ENCODE data around the gene SOBP. TPM values are rescaled to one million over a fixed set of nuclear protein-coding genes. Genes with fewer than 3 reads are reported as not detected.
"Not testable (repeated sequence)": the region's sequence is repeated elsewhere in the genome, so short reads cannot be mapped to it uniquely, and the experiment has no call there.

The SOBP gene
- total RNA-seq, 1 donor from 2014 or later = 5.4 TPM

GRCh38 chr6:107459283-107460082 lies 30.4 kb upstream of the SOBP start, which contains the start of gene PDSS2:
TSS of gene PDSS2 (minus strand) at chr6:107459564. CDS start at chr6:107459285, 279 bp downstream.
- peak within 1 kb of the TSS; percentile 82 to 92 for H3K4me3 ChIP-seq
- TF ChIP-seq, protein P1, sequence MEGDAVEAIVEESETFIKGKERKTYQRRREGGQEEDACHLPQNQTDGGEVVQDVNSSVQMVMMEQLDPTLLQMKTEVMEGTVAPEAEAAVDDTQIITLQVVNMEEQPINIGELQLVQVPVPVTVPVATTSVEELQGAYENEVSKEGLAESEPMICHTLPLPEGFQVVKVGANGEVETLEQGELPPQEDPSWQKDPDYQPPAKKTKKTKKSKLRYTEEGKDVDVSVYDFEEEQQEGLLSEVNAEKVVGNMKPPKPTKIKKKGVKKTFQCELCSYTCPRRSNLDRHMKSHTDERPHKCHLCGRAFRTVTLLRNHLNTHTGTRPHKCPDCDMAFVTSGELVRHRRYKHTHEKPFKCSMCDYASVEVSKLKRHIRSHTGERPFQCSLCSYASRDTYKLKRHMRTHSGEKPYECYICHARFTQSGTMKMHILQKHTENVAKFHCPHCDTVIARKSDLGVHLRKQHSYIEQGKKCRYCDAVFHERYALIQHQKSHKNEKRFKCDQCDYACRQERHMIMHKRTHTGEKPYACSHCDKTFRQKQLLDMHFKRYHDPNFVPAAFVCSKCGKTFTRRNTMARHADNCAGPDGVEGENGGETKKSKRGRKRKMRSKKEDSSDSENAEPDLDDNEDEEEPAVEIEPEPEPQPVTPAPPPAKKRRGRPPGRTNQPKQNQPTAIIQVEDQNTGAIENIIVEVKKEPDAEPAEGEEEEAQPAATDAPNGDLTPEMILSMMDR (IDR thresholded peaks at IDR 0.05) = peak in 2 of 3 experiments; percentile 39 to 53
- intact Hi-C loops (cut with DNase I) = loop anchor here (1.0 to 10.0 kb wide), 2 partner anchors 30 to 495 kb away; partner anchors contain the start of gene SEC63
- H3K27me3 ChIP-seq = no peaks in the 10 kb centered on the region
- no peaks in the 10 kb centered on the region for H3K9me3 ChIP-seq
- peak within 1 kb of the TSS; percentile 80 to 91 for H3K27ac ChIP-seq
- H3K4me1 ChIP-seq = peaks cover 3 to 5% of the 10 kb centered on the region in 2 donors
- no peaks in the 10 kb centered on the region for H3K36me3 ChIP-seq
- peak; percentile 98 to 99 for DNase-seq (ENCODE audit: low spot score in 2 of 2)

- TF ChIP-seq, protein P1 (IDR thresholded peaks at IDR 0.05) = no peak
- intact Hi-C loops (cut with DNase I) = loop anchor here (10.0 kb wide), 1 partner anchor 495 kb away; the partner anchor contains the start of gene SEC63
- Histone ChIP-seq H3K27ac (peak overlapping the region; percentile 80 to 91), H3K36me3 (no peaks in the 10 kb centered on the region), H3K27me3 (no peaks in the 10 kb centered on the region), H3K4me1 (peaks cover 3 to 5% of the 10 kb centered on the region in 2 donors), H3K4me3 (peak overlapping the region; percentile 82 to 92), H3K9me3 (no peaks in the 10 kb centered on the region)
- no peak for DNase-seq (ENCODE audit: low spot score in 2 of 2)
Observed at GRCh38 chr6:107460083-107460631, 29.8 kb upstream of the SOBP start.

DNA sequence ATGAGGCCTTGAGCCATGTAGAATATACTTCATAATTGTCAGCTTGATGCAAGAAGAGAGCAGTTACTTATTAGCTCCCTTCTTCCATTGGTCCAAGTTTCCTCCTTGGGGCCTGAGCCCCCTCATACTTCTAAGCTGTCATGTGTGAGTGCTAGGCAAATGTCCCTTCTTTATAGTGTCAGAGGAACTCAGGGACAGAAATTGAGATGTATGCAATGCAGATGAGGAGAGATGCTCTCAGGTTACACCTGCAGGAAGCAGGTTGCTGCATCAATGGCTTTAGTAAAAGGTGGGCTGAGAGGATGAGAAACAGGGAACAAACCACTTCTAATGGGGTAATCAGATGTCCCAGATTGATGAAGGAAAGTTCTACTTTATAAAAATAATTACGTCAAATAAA lies 23.9 kb upstream of the SOBP start:
- no peaks in the 10 kb centered on the region for H3K9me3 ChIP-seq
- H3K27ac ChIP-seq = no peak overlapping the region
- intact Hi-C loops (cut with DNase I) = loop anchor here (10.0 kb wide), 1 partner anchor 489 kb away; the partner anchor contains the start of gene SEC63
- no peak for DNase-seq (ENCODE audit: low spot score in 2 of 2)
- TF ChIP-seq, protein P1 (IDR thresholded peaks at IDR 0.05) = no peak
- no peaks in the 10 kb centered on the region for H3K4me1 ChIP-seq
- H3K27me3 ChIP-seq = no peaks in the 10 kb centered on the region
- no peaks in the 10 kb centered on the region for H3K36me3 ChIP-seq
- no peak overlapping the region for H3K4me3 ChIP-seq

GRCh38 chr6:107470364-107470763 lies 19.6 kb upstream of the SOBP start:
- Histone ChIP-seq H3K27ac (no peak overlapping the region), H3K9me3 (no peaks in the 10 kb centered on the region), H3K27me3 (no peaks in the 10 kb centered on the region), H3K4me1 (no peaks in the 10 kb centered on the region), H3K4me3 (no peak overlapping the region), H3K36me3 (no peaks in the 10 kb centered on the region)
- TF ChIP-seq, protein P1 (IDR thresholded peaks at IDR 0.05) = no peak
- intact Hi-C loops (cut with DNase I) = no loop called here
- no peak for DNase-seq (ENCODE audit: low spot score in 2 of 2)

- no peaks in the 10 kb centered on the region for H3K9me3 ChIP-seq
- intact Hi-C loops (cut with DNase I) = no loop called here
- H3K27ac ChIP-seq = no peak overlapping the region
- H3K27me3 ChIP-seq = no peaks in the 10 kb centered on the region
- H3K4me1 ChIP-seq = no peaks in the 10 kb centered on the region
- H3K4me3 ChIP-seq = no peak overlapping the region
- no peak for DNase-seq (ENCODE audit: low spot score in 2 of 2)
- TF ChIP-seq, protein P1 (IDR thresholded peaks at IDR 0.05) = no peak
- no peaks in the 10 kb centered on the region for H3K36me3 ChIP-seq
Observed at GRCh38 chr6:107473660-107474059, 16.3 kb upstream of the SOBP start.

DNA sequence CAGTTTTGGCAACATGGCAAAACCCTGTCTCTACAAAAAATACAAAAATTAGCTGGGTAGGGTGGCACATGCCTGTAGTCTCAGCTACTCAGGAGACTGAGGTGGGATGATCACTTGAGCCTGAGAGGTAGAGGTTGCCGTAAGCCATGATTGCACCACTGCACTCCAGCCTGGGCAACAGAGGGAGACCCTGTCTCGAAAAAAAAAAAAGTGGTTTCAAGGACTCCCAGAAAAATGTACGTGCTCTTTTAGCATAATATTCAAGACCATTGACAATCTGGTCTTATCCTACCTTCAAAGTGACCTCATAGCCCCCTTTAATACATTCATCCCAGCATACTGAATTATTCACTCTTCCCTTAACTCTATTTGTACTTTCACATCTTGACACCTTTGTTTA lies 14.6 kb upstream of the SOBP start:
- H3K36me3 ChIP-seq; DNase-seq (ENCODE audit: low spot score in 2 of 2); H3K9me3 ChIP-seq; H3K4me3 ChIP-seq; H3K27ac ChIP-seq; intact Hi-C loops (cut with DNase I); H3K27me3 ChIP-seq; H3K4me1 ChIP-seq: not testable (repeated sequence)

DNA sequence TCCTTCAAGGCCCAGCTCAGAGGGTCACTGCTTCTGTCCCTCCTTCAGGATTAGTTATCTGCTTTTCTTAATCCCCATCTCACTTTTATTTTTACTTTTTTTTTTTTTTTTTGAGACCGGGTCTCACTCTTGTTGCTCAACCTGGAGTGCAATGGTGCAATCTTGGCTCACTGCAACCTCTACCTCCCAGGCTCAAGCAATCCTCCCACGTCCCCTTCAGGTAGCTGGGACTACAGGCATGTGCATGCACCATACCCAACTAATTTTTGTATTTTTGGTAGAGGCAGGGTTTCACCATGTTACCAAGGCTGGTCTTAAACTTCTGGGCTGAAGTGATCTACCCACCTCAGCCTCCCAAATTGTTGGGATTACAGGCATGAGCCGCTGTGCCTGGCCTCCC lies 14.1 kb upstream of the SOBP start:
- intact Hi-C loops (cut with DNase I); H3K27me3 ChIP-seq; H3K4me3 ChIP-seq; H3K27ac ChIP-seq; H3K36me3 ChIP-seq; DNase-seq (ENCODE audit: low spot score in 2 of 2); H3K4me1 ChIP-seq; H3K9me3 ChIP-seq: not testable (repeated sequence)

All from ascending aorta (tissue), 2 donors.